ENCODE data around the gene MAP4.
"Not testable (repeated sequence)": the region's sequence is repeated elsewhere in the genome, so short reads cannot be mapped to it uniquely, and the experiment has no call there.

The MAP4 gene

GRCh38 chr3:48014358-48014757, 1.9 kb downstream of the MAP4 start:
- in situ Hi-C loops (cut with HindIII; ENCODE audit: low sequenced_read_pairs): no loop called here

DNA sequence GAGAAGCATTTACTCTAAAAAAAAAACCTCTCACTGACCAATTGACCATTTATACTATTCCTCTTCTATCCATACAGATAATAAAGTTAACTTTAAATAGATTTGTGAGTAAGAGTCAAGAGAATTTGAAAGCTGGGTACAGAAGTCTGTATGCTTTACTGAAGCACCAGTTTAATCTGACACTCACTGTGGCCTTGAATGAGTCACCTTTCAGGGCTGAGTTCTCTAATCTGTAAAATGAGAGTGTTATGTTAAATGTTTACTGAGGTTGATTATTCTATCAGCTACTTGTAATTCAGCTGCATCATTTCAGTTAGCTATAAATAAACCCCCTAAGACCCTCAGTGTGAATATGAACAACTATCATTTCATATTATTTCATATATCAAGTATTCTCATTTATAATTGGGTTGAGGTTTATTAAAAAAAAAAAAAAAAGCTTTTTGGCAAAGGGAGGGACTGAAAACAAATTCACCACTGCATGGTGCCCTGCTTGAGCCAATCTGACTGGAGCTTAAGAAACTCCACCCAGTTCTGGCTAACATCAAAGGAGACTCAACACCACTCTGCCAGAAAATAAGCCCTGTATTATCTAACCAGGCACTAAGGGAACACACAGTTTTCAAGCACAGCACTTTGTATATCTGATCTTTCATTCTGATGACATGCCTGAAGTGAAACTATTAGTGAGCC, 2.8 kb downstream of the MAP4 start:
- in situ Hi-C loops (cut with HindIII; ENCODE audit: low sequenced_read_pairs): no loop called here

GRCh38 chr3:48012659-48013058, 3.6 kb downstream of the MAP4 start:
- in situ Hi-C loops (cut with HindIII; ENCODE audit: low sequenced_read_pairs): no loop called here

GRCh38 chr3:48008066-48008465, 8.2 kb downstream of the MAP4 start:
- in situ Hi-C loops (cut with HindIII; ENCODE audit: low sequenced_read_pairs): not testable (repeated sequence)

DNA sequence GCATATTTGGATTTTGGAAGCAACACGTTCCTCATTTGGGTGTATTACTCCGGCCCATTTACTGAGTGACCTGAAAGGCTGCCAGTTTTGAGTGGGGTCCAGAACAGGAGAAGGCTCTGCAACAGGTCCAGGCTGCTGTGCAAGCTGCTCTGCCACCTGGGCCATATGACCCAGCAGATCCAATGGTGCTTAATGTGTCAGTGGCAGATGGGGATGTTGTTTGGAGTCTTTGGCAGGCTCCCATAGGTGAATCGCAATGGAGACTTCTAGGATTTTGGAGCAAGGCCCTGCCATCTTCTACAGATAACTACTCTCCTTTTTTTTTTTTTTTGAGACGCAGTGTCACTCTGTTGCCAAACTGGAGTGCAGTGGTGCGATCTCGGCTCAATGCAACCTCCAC, 8.9 kb downstream of the MAP4 start:
- in situ Hi-C loops (cut with HindIII; ENCODE audit: low sequenced_read_pairs): not testable (repeated sequence)

- in situ Hi-C loops (cut with HindIII; ENCODE audit: low sequenced_read_pairs): not testable (repeated sequence)
Measured at GRCh38 chr3:48006794-48007193, 9.4 kb downstream of the MAP4 start.

- in situ Hi-C loops (cut with HindIII; ENCODE audit: low sequenced_read_pairs): no loop called here
Measured at GRCh38 chr3:48004694-48005093, 11.5 kb downstream of the MAP4 start.

- in situ Hi-C loops (cut with HindIII; ENCODE audit: low sequenced_read_pairs): no loop called here
Measured at GRCh38 chr3:48002787-48003186, 13.4 kb downstream of the MAP4 start.

- in situ Hi-C loops (cut with HindIII; ENCODE audit: low sequenced_read_pairs): no loop called here
Measured at GRCh38 chr3:48001991-48002390, 14.2 kb downstream of the MAP4 start.

DNA sequence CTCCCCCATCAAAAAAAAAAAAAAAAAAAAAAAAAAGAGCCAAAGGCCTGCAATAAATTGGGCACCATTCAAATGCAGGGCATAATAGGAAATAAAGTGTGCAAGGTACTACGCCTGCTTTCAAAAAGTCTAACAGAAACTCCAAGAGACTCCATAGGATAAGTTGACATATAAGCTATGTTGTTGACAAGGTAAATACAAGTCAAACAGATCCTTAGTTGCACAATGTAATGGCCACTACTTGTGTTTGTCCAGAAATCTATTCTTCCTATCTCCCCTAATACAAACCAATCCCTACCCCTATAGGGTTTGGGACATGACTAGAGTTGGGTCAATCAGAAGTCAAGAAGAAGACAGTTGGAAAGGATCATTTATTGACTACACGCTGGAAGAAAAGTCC, 16.0 kb downstream of the MAP4 start:
- in situ Hi-C loops (cut with HindIII; ENCODE audit: low sequenced_read_pairs): no loop called here

DNA sequence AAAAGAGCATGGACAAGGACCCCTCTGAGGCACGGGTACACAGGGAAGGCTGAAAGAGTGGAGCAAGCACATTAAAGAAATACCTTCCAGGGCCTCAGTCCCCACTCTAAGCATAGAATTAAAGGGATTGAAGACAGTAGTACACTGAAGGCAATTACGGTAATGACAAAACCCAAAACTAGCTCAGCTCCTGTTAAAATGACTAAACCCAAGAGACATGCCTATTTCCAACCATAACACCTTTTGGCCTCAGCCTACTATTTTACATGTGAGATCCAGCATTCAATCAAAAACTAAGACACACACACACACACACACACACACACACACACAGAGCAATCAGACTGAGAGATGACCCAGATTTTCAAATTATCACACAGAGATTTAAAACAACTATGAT, 19.8 kb downstream of the MAP4 start:
- in situ Hi-C loops (cut with HindIII; ENCODE audit: low sequenced_read_pairs): loop anchor here (25.0 kb wide), 1 partner anchor 166 kb away; no protein-coding TSS in a partner anchor

- in situ Hi-C loops (cut with HindIII; ENCODE audit: low sequenced_read_pairs): loop anchor here (5.0 to 25.0 kb wide), 4 partner anchors 38 to 168 kb away; no protein-coding TSS in a partner anchor
Measured at GRCh38 chr3:47994180-47994579, 22.0 kb downstream of the MAP4 start.

DNA sequence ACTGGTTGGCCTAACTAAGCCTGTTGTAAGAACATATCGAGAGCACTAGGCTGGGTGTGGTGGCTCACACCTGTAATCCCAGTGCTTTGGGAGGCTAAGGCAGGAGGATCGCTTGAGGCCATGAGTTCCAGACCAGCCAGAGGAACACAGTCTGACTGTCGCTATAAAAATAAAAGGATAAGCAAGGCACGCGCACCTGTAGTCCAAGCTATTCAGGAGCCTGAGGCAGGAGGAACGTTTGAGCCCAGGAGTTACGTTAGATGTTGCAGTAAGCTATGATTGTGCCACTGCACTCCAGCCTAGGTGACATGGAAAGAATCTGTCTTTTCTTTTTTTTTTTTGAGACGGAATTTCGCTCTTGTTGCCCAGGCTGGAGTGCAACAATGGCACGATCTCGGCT, 24.9 kb downstream of the MAP4 start:
- in situ Hi-C loops (cut with HindIII; ENCODE audit: low sequenced_read_pairs): loop anchor here (5.0 to 25.0 kb wide), 4 partner anchors 39 to 171 kb away; no protein-coding TSS in a partner anchor

DNA sequence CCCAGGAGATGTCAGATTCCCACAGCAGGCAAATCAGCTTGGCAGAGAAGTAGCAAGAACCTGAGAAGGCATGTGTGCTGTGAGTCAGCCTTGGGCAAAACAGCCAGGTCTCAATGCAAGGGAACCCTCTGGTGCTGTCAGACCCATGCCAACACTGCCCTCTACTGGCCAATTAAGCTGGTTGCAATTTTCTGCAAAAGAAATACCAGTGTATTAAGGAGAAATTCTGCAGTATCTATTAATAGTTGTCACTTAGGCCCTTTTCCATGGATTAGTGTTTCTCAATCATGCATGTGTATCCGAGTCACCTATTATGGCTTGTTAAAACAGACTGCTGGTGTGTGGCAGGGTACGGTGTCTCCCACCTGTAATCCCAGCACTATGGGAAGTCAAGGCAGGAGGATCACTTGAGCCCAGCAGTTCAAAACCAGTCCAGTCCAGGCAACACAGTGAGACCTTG, 26.2 kb downstream of the MAP4 start:
- in situ Hi-C loops (cut with HindIII; ENCODE audit: low sequenced_read_pairs): loop anchor here (5.0 to 25.0 kb wide), 5 partner anchors 38 to 172 kb away; no protein-coding TSS in a partner anchor

DNA sequence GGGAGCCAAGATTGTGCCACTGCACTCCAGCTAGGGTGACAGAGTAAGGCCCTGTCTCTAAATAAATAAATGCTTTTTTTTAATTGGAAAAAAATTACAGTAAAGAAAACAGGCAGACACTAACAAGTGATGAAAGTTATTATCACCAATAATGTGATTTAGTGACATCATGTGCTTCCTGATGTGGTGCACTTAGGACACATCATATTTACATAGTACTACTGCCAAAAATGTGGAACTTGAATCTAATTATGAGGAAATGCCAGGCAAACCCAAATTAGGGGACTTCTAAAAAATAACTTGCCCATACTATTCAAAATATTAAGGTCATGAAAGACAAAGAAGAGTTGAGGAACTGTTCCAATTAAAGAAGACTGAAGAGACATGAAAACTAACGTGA, 30.8 kb downstream of the MAP4 start:
- in situ Hi-C loops (cut with HindIII; ENCODE audit: low sequenced_read_pairs): loop anchor here (5.0 to 25.0 kb wide), 2 partner anchors 103 to 177 kb away; no protein-coding TSS in a partner anchor

DNA sequence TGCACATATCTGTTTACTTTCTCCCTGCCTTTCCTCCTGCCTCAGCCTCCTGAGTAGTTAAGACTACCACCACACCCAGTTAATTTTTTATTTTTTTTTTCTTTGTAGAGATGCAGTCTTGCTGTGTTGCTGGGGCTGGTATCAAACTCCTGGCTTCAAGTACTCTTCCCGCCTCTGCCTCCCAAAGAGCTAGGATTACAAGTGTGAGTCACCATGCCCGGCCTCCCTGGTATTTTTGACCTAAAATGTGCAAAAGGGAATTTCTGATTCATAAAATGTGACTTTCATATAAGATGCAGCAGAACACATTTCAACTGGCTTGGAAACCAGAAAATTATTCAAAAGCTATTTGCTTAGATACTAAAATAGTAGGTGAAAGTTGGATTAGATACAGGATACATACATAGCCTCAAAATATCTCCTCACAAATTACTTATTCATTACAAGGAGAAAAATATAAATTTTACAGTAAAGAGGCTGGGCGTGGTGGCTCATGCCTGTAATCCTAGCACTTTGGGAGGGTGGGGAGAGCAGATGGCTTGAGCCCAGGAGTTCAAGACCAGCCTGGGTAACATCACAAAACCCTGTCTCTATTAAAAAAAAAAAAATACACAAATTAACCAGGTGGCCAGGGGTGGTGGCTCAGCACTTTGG, 32.0 kb downstream of the MAP4 start:
- in situ Hi-C loops (cut with HindIII; ENCODE audit: low sequenced_read_pairs): loop anchor here (25.0 kb wide), 1 partner anchor 178 kb away; no protein-coding TSS in a partner anchor

GRCh38 chr3:47980795-47981194, 35.4 kb downstream of the MAP4 start:
- in situ Hi-C loops (cut with HindIII; ENCODE audit: low sequenced_read_pairs): loop anchor here (25.0 kb wide), 1 partner anchor 182 kb away; no protein-coding TSS in a partner anchor

DNA sequence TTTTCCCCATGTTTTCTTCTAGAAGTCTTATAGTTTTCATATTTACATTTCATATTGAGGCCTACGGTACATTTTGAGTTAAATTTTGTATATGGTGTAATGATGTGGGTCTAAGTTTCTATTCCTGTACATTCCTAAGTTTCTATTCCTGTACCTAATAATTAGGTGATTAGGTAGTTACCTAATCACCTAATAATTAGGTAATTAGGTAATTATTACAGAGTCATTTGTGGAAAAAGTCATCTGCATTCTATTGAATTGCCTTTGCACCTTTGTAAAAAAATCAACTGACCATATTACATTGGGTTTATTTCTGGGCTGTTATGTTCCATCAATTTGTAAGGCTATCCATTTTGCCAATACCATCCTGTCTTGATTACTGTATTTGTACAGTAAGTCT, 37.1 kb downstream of the MAP4 start:
- in situ Hi-C loops (cut with HindIII; ENCODE audit: low sequenced_read_pairs): loop anchor here (25.0 kb wide), 1 partner anchor 183 kb away; no protein-coding TSS in a partner anchor

- in situ Hi-C loops (cut with HindIII; ENCODE audit: low sequenced_read_pairs): loop anchor here (25.0 kb wide), 1 partner anchor 184 kb away; no protein-coding TSS in a partner anchor
Measured at GRCh38 chr3:47978386-47978785, 37.8 kb downstream of the MAP4 start.

- in situ Hi-C loops (cut with HindIII; ENCODE audit: low sequenced_read_pairs): loop anchor here (25.0 kb wide), 1 partner anchor 186 kb away; no protein-coding TSS in a partner anchor
Measured at GRCh38 chr3:47976135-47976732, 40.0 kb downstream of the MAP4 start.

GRCh38 chr3:47974974-47975470, 41.2 kb downstream of the MAP4 start:
- in situ Hi-C loops (cut with HindIII; ENCODE audit: low sequenced_read_pairs): loop anchor here (25.0 kb wide), 1 partner anchor 187 kb away; no protein-coding TSS in a partner anchor

All from endothelial cell of hepatic sinusoid (primary cell).